ENCODE data around the gene BLID.

Gene BLID

GRCh38 chr11:122075016-122075415 is 41.0 kb downstream of the BLID start:
- DNase-seq: no peak

DNA sequence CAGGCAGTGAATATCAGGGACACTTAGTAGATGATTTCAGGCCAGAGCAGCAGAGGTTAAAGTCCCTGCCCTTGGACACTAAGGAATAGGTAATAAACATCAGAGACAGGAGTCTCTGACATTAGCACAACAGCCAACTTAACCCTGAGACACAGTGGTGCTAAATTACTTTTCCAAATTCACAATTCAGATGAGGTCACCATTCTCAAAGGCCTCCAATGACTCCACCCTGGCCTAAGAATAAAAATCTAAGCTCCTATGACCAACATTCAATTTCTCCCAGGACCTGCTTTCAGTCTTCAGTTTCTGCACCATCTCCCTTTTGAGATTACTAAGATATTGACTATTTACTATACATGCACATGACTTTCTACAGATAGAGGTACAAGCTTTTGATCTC is 42.0 kb downstream of the BLID start:
- no peak for DNase-seq

GRCh38 chr11:122071709-122072202 is 44.3 kb downstream of the BLID start:
- no peak for DNase-seq

DNA sequence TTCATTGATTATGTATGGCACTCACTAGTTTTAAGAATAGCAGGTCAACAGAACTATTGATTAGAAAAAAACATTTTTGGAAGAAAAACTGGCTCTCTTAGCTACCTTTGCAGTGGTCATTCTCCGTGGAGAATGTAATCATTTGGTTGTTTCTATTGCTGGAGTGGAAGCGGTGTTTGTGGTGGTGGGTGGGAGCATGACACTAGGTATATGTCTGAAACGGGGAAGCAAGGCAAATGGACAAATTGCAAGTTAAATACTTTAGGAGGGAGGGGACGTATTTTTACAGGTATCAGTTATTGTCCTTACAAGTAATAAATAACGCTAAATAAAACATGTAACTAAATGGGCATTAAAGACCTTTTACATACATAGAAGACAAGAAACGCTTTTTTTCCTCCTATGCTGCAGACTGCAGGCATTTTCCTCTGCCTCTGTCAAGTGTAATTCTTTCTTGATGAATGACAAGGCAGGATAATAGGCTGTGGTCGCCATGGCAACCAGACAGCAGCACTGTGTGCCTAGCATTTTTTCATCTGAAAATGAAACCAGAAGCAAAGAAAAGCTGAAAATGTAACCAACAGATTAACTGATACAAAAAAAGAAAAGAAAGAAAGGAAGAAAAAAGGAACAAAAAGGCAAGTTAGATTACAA is 46.2 kb downstream of the BLID start:
- DNase-seq: no peak

DNA sequence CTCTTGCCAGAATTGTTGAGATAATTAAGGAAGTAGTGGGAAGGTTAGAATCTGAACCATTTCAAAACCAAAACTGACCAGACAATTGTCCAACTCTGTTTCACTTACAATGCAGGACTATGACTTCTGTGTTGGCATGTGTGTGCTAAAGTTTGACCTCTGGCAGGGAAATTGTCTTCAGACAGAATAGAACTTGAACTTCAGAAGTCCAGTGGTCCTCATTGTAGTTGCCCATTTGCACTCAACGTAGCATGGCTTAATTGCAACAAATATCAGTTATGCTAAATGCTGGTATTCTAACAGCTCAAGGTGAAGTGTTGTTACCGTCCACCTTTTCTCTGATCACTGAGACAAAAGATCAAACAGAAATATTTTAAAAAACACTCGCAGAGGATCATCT is 47.2 kb downstream of the BLID start:
- no peak for DNase-seq

- no peak for DNase-seq
Measured at GRCh38 chr11:122068141-122068540, 47.9 kb downstream of the BLID start.

All from activated CD4-positive, alpha-beta T cell treated with anti-CD3 and anti-CD28 coated beads, Interleukin-2, amount 50 U/mL, for 4 hours (primary cell).